Right renal pelvis (tissue), 4 donors: ENCODE measurements around the gene TBCE. TPM values are rescaled to one million over a fixed set of nuclear protein-coding genes. Genes with fewer than 3 reads are reported as not detected.

Source experiments
- DNase-seq, 4 donors: peaks; one replicate each; pipeline ENCODE4 v3.0.0-alpha.2; 2013; ENCODE audit warnings: low read depth in 4 of 4, low spot score in 3 of 4, missing footprints in 1 of 4
- polyA plus RNA-seq, 4 donors: library from polyadenylated mRNA; unstranded; fragments of 120-200 nt; gene quantifications; one replicate each; pipeline ENCODE4 v1.2.1, GENCODE V29; 2013; ENCODE audit not compliant: insufficient read length in 4 of 4

TBCE gene
- polyA plus RNA-seq, 4 donors, result 45.3 to 63.8 (median 59.1) TPM

- no peak for DNase-seq
These were observed 128.3 kb downstream of the TBCE start for GRCh38 chr1:235495551-235495950.

- DNase-seq, result no peak
These were observed 133.8 kb downstream of the TBCE start for GRCh38 chr1:235500971-235501540.

Other genes with a start within 250 kb of the TBCE start
- gene TOMM20, start 238.6 kb upstream of the TBCE start, polyA plus RNA-seq, result 100 to 1,000 TPM; 215 to 232 (median 225) TPM
- 10 to 100 TPM; 68.7 to 88.6 (median 82.6) TPM for gene RBM34, start 206.2 kb upstream of the TBCE start, polyA plus RNA-seq
- 10 to 100 TPM; 45.3 to 55.6 (median 50.3) TPM for gene ARID4B, start 39.2 kb upstream of the TBCE start, polyA plus RNA-seq
- gene GGPS1, start 38.9 kb upstream of the TBCE start, polyA plus RNA-seq, result 10 to 100 TPM; 51.8 to 73.9 (median 65.9) TPM
- gene B3GALNT2, start 137.0 kb downstream of the TBCE start, polyA plus RNA-seq, result 10 to 100 TPM; 17.7 to 21.4 (median 19.2) TPM